OCI-LY1 (cell line): ENCODE results near the gene PRKCE.

Experiments
- H2AFZ ChIP-seq: fragments of 200-600 bp; sonication (generic), shearing (Covaris generic); 2 replicates; pipeline ENCODE4 v1.6.0; 2014; ENCODE audit warnings: antibody characterized with exemption, mild to moderate bottlenecking, low read length
- H3F3A ChIP-seq: fragments of 200-600 bp; sonication (generic), shearing (Covaris generic); 2 replicates; pipeline ENCODE4 v1.6.0; 2014; ENCODE audit warnings: mild to moderate bottlenecking, antibody characterized with exemption, low read length, moderate library complexity; ENCODE audit not compliant: insufficient read depth
- H3K27ac ChIP-seq: fragments of 200-600 bp; sonication (generic); 2 replicates; pipeline ENCODE4 v1.5.1; 2014; ENCODE audit warnings: low read length, mixed run types, mild to moderate bottlenecking, low read depth; ENCODE audit not compliant: poor library complexity, severe bottlenecking
- H3K27me3 ChIP-seq: fragments of 200-600 bp; sonication (generic); 2 replicates; pipeline ENCODE4 v1.6.0; 2014; ENCODE audit warnings: antibody characterized with exemption, mild to moderate bottlenecking, low read length, moderate library complexity; ENCODE audit not compliant: insufficient read depth
- H3K36me3 ChIP-seq: fragments of 200-600 bp; sonication (generic); 2 replicates; pipeline ENCODE4 v1.6.1; 2014; ENCODE audit warnings: mild to moderate bottlenecking, antibody characterized with exemption, low read length, moderate library complexity, mixed read lengths; ENCODE audit not compliant: insufficient read depth
- H3K4me1 ChIP-seq: fragments of 200-600 bp; sonication (generic); 2 replicates; pipeline ENCODE4 v1.5.1; 2014; ENCODE audit warnings: mild to moderate bottlenecking, low read length, moderate library complexity; ENCODE audit not compliant: insufficient read depth, severe bottlenecking
- H3K4me2 ChIP-seq: fragments of 200-600 bp; sonication (generic), shearing (Covaris generic); 2 replicates; pipeline ENCODE4 v1.6.1; 2014; ENCODE audit warnings: low read length
- H3K4me3 ChIP-seq: fragments of 200-600 bp; sonication (generic); 2 replicates; pipeline ENCODE4 v1.5.1; 2014; ENCODE audit warnings: low read length, low read depth, mild to moderate bottlenecking, mixed read lengths; ENCODE audit not compliant: poor library complexity, severe bottlenecking
- H3K79me2 ChIP-seq: fragments of 200-600 bp; shearing (Covaris generic); 2 replicates; pipeline ENCODE4 v1.6.1; 2016; ENCODE audit warnings: mixed run types, low read length, mixed read lengths; ENCODE audit not compliant: insufficient read depth
- H3K9ac ChIP-seq: fragments of 200-600 bp; sonication (generic), shearing (Covaris generic); 2 replicates; pipeline ENCODE4 v1.6.1; 2014; ENCODE audit warnings: mild to moderate bottlenecking, low read length, mixed read lengths
- H3K9me2 ChIP-seq: fragments of 200-600 bp; sonication (generic), shearing (Covaris generic); 2 replicates; pipeline ENCODE4 v1.6.1; 2014; ENCODE audit warnings: low read depth, mild to moderate bottlenecking, low read length, mixed read lengths
- H3K9me3 ChIP-seq: fragments of 200-600 bp; shearing (Covaris generic); 2 replicates; pipeline ENCODE4 v1.6.1; 2014; ENCODE audit warnings: low read length, mixed read lengths
- H4K20me1 ChIP-seq: fragments of 200-600 bp; sonication (generic), shearing (Covaris generic); 2 replicates; pipeline ENCODE4 v1.6.0; 2016; ENCODE audit warnings: mild to moderate bottlenecking, low read length; ENCODE audit not compliant: insufficient read depth
- CTCF ChIP-seq: fragments of 200-600 bp; sonication (generic), shearing (Covaris generic); IDR thresholded peaks from 2 replicates; pipeline ENCODE4 v1.5.1; 2017; ENCODE audit warnings: mild to moderate bottlenecking, antibody characterized with exemption, low read length, moderate library complexity, mixed read lengths
- EZH2 ChIP-seq: fragments of 200-600 bp; sonication (generic), shearing (Covaris generic); IDR thresholded peaks from 2 replicates; pipeline ENCODE4 v1.8.0; 2017; ENCODE audit warnings: borderline replicate concordance, mixed run types, mild to moderate bottlenecking, antibody characterized with exemption, low read length, moderate library complexity, mixed read lengths

The PRKCE gene

DNA sequence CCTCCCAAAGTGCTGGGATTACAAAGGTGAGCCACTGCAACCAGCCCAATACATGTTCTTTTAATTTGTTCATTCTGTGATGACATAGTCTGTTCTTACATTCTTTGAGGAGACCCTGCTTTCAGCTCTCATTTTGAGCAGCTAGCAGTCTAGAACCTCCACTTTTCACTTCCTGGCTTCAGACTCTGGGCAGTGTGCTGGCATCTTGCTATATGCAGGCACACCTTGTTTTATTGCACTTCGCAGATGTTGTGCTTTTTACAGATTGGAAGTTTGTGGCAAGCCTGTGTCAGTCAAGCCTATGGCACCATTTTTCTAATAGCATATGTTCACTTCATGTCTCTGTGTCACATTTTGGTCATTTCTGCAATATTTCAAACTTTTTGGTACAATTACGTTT, 72.4 kb downstream of the PRKCE start:
- Histone ChIP-seq H3K79me2 (no peaks in the 10 kb centered on the region), H3K9me2 (no peaks in the 10 kb centered on the region), H2AFZ (no peak overlapping the region), H3K27me3 (no peaks in the 10 kb centered on the region), H3K9me3 (no peaks in the 10 kb centered on the region), H3F3A (peaks cover 6% of the 10 kb centered on the region; the same call in 1 of the 2 replicates), H3K9ac (peak overlapping the region; percentile 48), H3K4me2 (peak overlapping the region; percentile 31), H3K4me3 (peak overlapping the region; percentile 2), H3K27ac (peak overlapping the region; percentile 88), H3K4me1 (peaks cover 66% of the 10 kb centered on the region), H3K36me3 (no peaks in the 10 kb centered on the region), H4K20me1 (no peaks in the 10 kb centered on the region)
- TF ChIP-seq EZH2 = no peak
- TF ChIP-seq CTCF = no peak

DNA sequence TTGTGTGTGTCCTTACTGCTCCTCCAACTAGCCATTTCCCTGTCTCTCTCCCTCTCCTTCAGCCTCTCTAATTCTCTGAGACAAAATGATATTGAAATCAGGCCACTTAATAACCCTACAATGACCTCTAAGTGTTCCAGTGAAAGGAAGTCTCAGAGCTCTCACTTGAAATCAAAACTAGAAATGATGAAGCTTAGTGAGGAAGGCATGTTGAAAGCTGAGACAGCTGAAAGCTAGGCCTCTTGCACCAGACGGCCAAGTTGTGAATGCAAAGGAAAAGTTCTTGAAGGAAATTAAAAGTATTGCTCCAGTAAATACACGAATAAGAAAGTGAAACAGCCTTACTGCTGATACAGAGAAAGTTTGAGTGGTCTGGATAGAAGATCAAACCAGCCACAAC, 72.9 kb downstream of the PRKCE start:
- no peaks in the 10 kb centered on the region for H3K9me2 ChIP-seq
- H3K4me1 ChIP-seq = peaks cover 71% of the 10 kb centered on the region
- peak overlapping the region; percentile 2 for H3K4me3 ChIP-seq
- H3K4me2 ChIP-seq = peak overlapping the region; percentile 31
- H3F3A ChIP-seq = peaks cover 11% of the 10 kb centered on the region; the same call in 1 of the 2 replicates
- H3K9ac ChIP-seq = peak overlapping the region; percentile 48
- H3K27ac ChIP-seq = peak overlapping the region; percentile 88
- TF ChIP-seq EZH2 (no peak), CTCF (no peak)
- no peaks in the 10 kb centered on the region for H3K36me3 ChIP-seq
- no peaks in the 10 kb centered on the region for H3K27me3 ChIP-seq
- no peaks in the 10 kb centered on the region for H3K9me3 ChIP-seq
- no peaks in the 10 kb centered on the region for H3K79me2 ChIP-seq
- H4K20me1 ChIP-seq = no peaks in the 10 kb centered on the region
- H2AFZ ChIP-seq = no peak overlapping the region

GRCh38 chr2:45725731-45726130, 74.3 kb downstream of the PRKCE start:
- Histone ChIP-seq H3F3A (peaks cover 13% of the 10 kb centered on the region; the same call in 1 of the 2 replicates), H3K9me3 (no peaks in the 10 kb centered on the region), H3K9me2 (no peaks in the 10 kb centered on the region), H3K4me1 (peaks cover 85% of the 10 kb centered on the region), H3K4me3 (no peak overlapping the region), H3K36me3 (no peaks in the 10 kb centered on the region; the same call in 1 of the 2 replicates), H2AFZ (no peak overlapping the region), H3K9ac (no peak overlapping the region; the same call in 1 of the 2 replicates), H4K20me1 (no peaks in the 10 kb centered on the region), H3K79me2 (no peaks in the 10 kb centered on the region), H3K4me2 (no peak overlapping the region), H3K27me3 (no peaks in the 10 kb centered on the region), H3K27ac (peak overlapping the region; percentile 100)
- no peak for TF ChIP-seq EZH2
- TF ChIP-seq CTCF = no peak
